ENCODE results near the gene ETV6.
A peak's percentile ranks its signal among the peaks of the same experiment; 100 is the strongest.

Gene ETV6

GRCh38 chr12:11839091-11839641, 189.7 kb downstream of the ETV6 start:
- peak; percentile 53 for DNase-seq (ENCODE audit: low read depth)
- H3K4me3 ChIP-seq (ENCODE audit: low read depth, low read length): no peak overlapping the region
- in situ Hi-C loops (cut with HindIII; ENCODE audit: low sequenced_read_pairs): no loop called here
- no peak for TF ChIP-seq CTCF (IDR thresholded peaks at IDR 0.05; ENCODE audit: low read depth, low read length, missing control alignments)

GRCh38 chr12:11840366-11840765, 190.9 kb downstream of the ETV6 start:
- in situ Hi-C loops (cut with HindIII; ENCODE audit: low sequenced_read_pairs): no loop called here
- no peak overlapping the region for H3K4me3 ChIP-seq (ENCODE audit: low read depth, low read length)
- TF ChIP-seq CTCF (IDR thresholded peaks at IDR 0.05; ENCODE audit: low read depth, low read length, missing control alignments): no peak
- DNase-seq (ENCODE audit: low read depth): no peak

GRCh38 chr12:11846488-11846887, 197.0 kb downstream of the ETV6 start:
- TF ChIP-seq CTCF (IDR thresholded peaks at IDR 0.05; ENCODE audit: low read depth, low read length, missing control alignments): no peak

GRCh38 chr12:11847539-11847938, 198.1 kb downstream of the ETV6 start:
- no peak overlapping the region for H3K4me3 ChIP-seq (ENCODE audit: low read depth, low read length)
- no peak for DNase-seq (ENCODE audit: low read depth)
- no peak for TF ChIP-seq CTCF (IDR thresholded peaks at IDR 0.05; ENCODE audit: low read depth, low read length, missing control alignments)
- in situ Hi-C loops (cut with HindIII; ENCODE audit: low sequenced_read_pairs): no loop called here

More at GRCh38 chr12:11846488-11846887, 197.0 kb downstream of the ETV6 start:
- no peak overlapping the region for H3K4me3 ChIP-seq (ENCODE audit: low read depth, low read length)
- in situ Hi-C loops (cut with HindIII; ENCODE audit: low sequenced_read_pairs): no loop called here
- no peak for DNase-seq (ENCODE audit: low read depth)

GRCh38 chr12:11849757-11850504, 200.5 kb downstream of the ETV6 start:
- TF ChIP-seq CTCF (IDR thresholded peaks at IDR 0.05; ENCODE audit: low read depth, low read length, missing control alignments): no peak
- in situ Hi-C loops (cut with HindIII; ENCODE audit: low sequenced_read_pairs): no loop called here
- no peak for DNase-seq (ENCODE audit: low read depth)
- no peak overlapping the region for H3K4me3 ChIP-seq (ENCODE audit: low read depth, low read length)

GRCh38 chr12:11853126-11853525, 203.7 kb downstream of the ETV6 start:
- DNase-seq (ENCODE audit: low read depth): no peak
- no peak overlapping the region for H3K4me3 ChIP-seq (ENCODE audit: low read depth, low read length)
- no peak for TF ChIP-seq CTCF (IDR thresholded peaks at IDR 0.05; ENCODE audit: low read depth, low read length, missing control alignments)
- in situ Hi-C loops (cut with HindIII; ENCODE audit: low sequenced_read_pairs): no loop called here

All from astrocyte of the cerebellum (primary cell).